Glutamatergic neuron (in vitro differentiated cells): Measurements from ENCODE around the gene KIF2C. TPM values are rescaled to one million over a fixed set of nuclear protein-coding genes. Genes with fewer than 3 reads are reported as not detected.

Source experiments
- DNase-seq: peaks from one replicate; pipeline ENCODE4 v3.0.0; 2022
- H3K27ac Mint-ChIP-seq: one replicate; pipeline ENCODE4 v1.8.0; 2020; ENCODE audit warnings: mild to moderate bottlenecking, mixed read lengths, inconsistent platforms; ENCODE audit not compliant: unreplicated experiment
- H3K27me3 Mint-ChIP-seq: one replicate; pipeline ENCODE4 v1.8.0; 2020; ENCODE audit warnings: mild to moderate bottlenecking, moderate library complexity, mixed read lengths, inconsistent platforms; ENCODE audit not compliant: unreplicated experiment
- H3K36me3 Mint-ChIP-seq: one replicate; pipeline ENCODE4 v1.8.0; 2020; ENCODE audit warnings: mild to moderate bottlenecking, mixed read lengths, inconsistent platforms; ENCODE audit not compliant: unreplicated experiment
- H3K4me1 Mint-ChIP-seq: one replicate; pipeline ENCODE4 v1.8.0; 2020; ENCODE audit warnings: mild to moderate bottlenecking, low read depth, mixed read lengths, inconsistent platforms; ENCODE audit not compliant: unreplicated experiment
- H3K4me3 Mint-ChIP-seq: one replicate; pipeline ENCODE4 v1.8.0; 2020; ENCODE audit warnings: mild to moderate bottlenecking, mixed read lengths, inconsistent platforms; ENCODE audit not compliant: unreplicated experiment
- H3K9me3 Mint-ChIP-seq: one replicate; pipeline ENCODE4 v1.8.0; 2020; ENCODE audit warnings: mild to moderate bottlenecking, moderate library complexity, mixed read lengths, inconsistent platforms; ENCODE audit not compliant: unreplicated experiment
- CTCF ChIP-seq: fragments of 200-600 bp; sonication (generic); IDR thresholded peaks from one replicate; pipeline ENCODE4 v1.5.0; 2021; ENCODE audit not compliant: partially characterized antibody, unreplicated experiment
- total RNA-seq: library from RNA; stranded (reverse); fragmentation: NEBNext Ultra II Directional; extraction: Animal tissue kit (Norgen Biotek cat#: 25700); gene quantifications from one replicate; pipeline ENCODE4 v1.2.1, GENCODE V29; 2021; ENCODE audit not compliant: unreplicated experiment

Gene KIF2C
- total RNA-seq, 1 donor from 2014 or later: 8.6 TPM

- Mint-ChIP-seq H3K27me3 (peaks cover 5% of the 10 kb centered on the region), H3K4me1 (peaks cover 4% of the 10 kb centered on the region), H3K36me3 (no peaks in the 10 kb centered on the region), H3K9me3 (peaks cover 11% of the 10 kb centered on the region), H3K27ac (peak overlapping the region; percentile 46), H3K4me3 (peak overlapping the region; percentile 97)
- no peak for TF ChIP-seq CTCF
- no peak for DNase-seq
These were observed 561 bp downstream of the KIF2C start for GRCh38 chr1:44740179-44740617.

- no peak overlapping the region for H3K4me3 Mint-ChIP-seq
- no peak for TF ChIP-seq CTCF
- H3K27ac Mint-ChIP-seq: no peak overlapping the region
- peaks cover 2% of the 10 kb centered on the region for H3K27me3 Mint-ChIP-seq
- H3K36me3 Mint-ChIP-seq: no peaks in the 10 kb centered on the region
- peaks cover 8% of the 10 kb centered on the region for H3K9me3 Mint-ChIP-seq
- no peak for DNase-seq
- H3K4me1 Mint-ChIP-seq: peaks cover 4% of the 10 kb centered on the region
These were observed 3.6 kb downstream of the KIF2C start for GRCh38 chr1:44743211-44743610.

- peaks cover 2% of the 10 kb centered on the region for H3K27me3 Mint-ChIP-seq
- no peak for DNase-seq
- H3K27ac Mint-ChIP-seq: no peak overlapping the region
- no peak for TF ChIP-seq CTCF
- H3K9me3 Mint-ChIP-seq: no peaks in the 10 kb centered on the region
- H3K4me3 Mint-ChIP-seq: no peak overlapping the region
- no peaks in the 10 kb centered on the region for H3K4me1 Mint-ChIP-seq
- no peaks in the 10 kb centered on the region for H3K36me3 Mint-ChIP-seq
These were observed 8.2 kb downstream of the KIF2C start for GRCh38 chr1:44747878-44748277.

GRCh38 chr1:44757420-44757819, 17.8 kb downstream of the KIF2C start:
- Mint-ChIP-seq H3K4me3 (no peak overlapping the region), H3K36me3 (no peaks in the 10 kb centered on the region)

GRCh38 chr1:44759077-44759476, 19.4 kb downstream of the KIF2C start:
- Mint-ChIP-seq H3K36me3 (no peaks in the 10 kb centered on the region), H3K27me3 (no peaks in the 10 kb centered on the region), H3K4me1 (no peaks in the 10 kb centered on the region), H3K9me3 (peaks cover 2% of the 10 kb centered on the region), H3K4me3 (no peak overlapping the region), H3K27ac (no peak overlapping the region)
- DNase-seq: no peak
- no peak for TF ChIP-seq CTCF

More at GRCh38 chr1:44757420-44757819, 17.8 kb downstream of the KIF2C start:
- H3K4me1 Mint-ChIP-seq: no peaks in the 10 kb centered on the region
- DNase-seq: no peak
- H3K27ac Mint-ChIP-seq: no peak overlapping the region
- no peaks in the 10 kb centered on the region for H3K9me3 Mint-ChIP-seq
- no peak for TF ChIP-seq CTCF
- H3K27me3 Mint-ChIP-seq: no peaks in the 10 kb centered on the region
